GM19239 (cell line): ENCODE data around the gene SCN9A.
"Not testable (repeated sequence)": the region's sequence is repeated elsewhere in the genome, so short reads cannot be mapped to it uniquely, and the experiment has no call there.

Experiments
- DNase-seq: peaks from one replicate; pipeline ENCODE4 v3.0.0; 2011; ENCODE audit warnings: low spot score; ENCODE audit not compliant: insufficient read length
- FAIRE-seq: peaks from 2 replicates; lab custom pipeline; 2011; peaks lifted over from hg19 to GRCh38; lab: Jason Lieb, UNC

SCN9A gene

DNA sequence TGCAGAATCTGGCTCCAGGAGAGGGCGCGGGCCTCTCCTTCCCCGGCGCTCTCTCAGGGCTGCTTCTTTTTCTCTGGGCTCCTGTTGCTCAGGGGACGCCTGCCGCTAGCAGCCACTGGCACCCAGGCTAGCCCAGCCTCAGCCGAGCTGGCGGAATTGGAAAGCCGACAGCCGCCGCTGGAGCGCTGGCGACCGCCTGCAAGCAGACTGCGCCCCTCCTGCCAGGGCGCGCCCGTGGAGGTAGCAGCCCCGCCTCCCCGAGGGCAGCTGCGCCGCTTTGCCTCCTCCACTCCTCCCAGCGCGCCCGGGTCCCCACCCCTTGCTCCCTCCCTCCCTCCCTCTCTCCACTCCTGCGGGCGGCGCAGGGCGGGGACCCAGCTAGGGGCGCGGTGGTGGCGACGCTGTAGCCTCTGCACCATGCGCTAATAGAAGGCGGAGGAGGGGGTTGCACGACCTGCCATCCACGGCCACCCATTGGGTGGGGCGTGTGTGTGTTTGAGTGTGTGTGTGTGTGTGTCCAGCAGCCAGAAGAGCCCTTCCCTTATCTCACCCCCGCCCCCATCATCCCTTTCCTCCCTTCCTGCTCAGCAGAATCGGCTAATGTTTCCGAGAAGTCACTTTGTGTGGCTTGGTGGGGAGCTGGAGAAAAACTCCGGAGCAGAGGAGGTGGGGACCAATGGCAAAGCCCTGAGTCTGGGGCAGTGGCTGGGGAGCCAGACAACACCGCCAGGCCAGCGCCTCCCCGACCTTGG, at the start of gene SCN9A:
TSS of gene SCN9A (minus strand) at position 209 of the 752 bp plus-strand sequence. CDS start 64,188 bp downstream, outside the sequence.
- no peak for FAIRE-seq
- no peak for DNase-seq

DNA sequence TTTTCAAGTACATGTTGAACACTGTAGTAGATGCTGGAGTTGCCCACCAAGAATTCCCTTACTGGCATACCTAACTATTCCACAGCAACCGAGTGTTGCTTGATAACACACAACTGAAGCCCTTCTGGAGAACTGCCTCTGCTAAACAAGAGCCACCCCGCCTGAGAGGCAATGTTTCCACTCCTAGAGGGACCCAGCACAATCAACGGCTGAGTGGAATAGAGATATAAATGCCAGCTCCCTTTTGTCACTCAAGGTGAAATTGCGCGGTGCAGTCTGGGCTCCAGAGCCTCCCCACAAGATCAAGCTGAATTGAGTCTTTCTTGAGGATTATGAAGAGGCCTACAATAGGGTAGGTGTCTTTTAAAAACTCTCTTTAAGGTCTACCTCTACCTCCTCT, 49.1 kb upstream of the SCN9A start:
- FAIRE-seq (no peak), DNase-seq (no peak)

DNA sequence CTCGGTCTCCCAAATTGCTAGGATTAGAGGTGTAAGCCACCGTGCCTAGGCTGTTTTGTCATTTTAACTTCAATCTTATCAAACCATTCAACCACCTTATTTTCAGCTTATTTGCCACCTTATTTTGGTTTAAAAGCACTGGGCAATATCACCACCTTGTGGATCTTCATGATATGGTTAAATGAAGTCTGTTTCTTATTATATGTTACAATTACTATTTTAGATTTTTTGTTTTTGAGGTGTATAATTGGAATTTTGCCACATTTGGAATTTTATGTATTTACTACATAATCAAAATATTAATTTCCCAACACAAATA, 43.8 kb upstream of the SCN9A start:
- FAIRE-seq (no peak), DNase-seq (no peak)

DNA sequence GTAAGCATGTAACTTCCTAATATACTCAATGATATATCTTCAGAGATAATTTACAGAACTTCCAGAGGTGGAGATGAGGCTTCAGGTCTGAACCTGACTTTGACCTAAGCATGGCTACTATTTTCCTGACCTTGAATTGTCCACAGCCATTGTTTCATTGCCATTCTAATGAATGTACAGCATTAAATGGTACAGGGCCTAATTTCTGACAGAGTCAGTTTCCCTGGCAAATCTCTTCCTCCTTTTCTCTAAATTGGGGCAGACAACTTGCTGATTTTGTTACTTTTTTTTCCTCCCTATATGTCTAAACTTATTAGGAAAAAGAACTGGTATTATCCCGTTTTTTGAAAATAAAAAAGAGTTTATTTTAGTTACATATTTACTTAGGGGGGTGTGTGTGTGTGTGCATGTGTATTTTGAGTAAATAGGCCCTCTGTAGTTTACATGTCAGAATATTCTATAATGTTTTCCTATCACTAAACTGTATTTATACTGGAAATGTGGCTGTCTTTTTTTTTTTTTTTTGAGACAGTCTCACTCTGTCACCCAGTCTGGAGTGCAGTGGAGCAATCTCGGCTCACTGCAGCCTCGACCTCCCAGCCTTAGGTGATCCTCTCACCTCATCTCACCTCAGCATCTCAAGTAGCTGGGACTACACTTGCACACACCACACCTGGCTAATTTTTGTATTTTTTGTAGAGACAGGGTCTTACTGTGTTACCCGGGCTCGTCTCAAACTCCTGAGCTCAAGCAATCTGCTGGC, 43.3 kb upstream of the SCN9A start:
- FAIRE-seq = no peak
- DNase-seq = no peak

DNA sequence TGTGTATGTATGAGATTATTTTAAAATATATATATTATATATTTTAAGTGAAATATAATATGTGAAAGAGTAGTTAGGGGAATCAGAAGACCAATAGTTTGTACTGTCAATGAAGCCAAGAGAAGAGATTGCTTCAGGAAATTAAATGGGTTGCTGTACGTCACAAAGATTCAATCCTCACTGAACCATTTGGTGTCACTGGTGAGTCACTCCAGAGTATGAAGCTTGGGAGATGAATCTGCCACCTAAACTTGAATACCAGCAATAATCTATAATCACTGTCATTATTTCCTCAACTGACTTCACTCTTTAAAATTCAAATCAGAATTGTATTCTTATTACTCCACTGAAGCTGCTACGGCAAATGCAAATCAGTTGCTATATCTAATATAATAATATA, 41.9 kb upstream of the SCN9A start:
- no peak for DNase-seq

DNA sequence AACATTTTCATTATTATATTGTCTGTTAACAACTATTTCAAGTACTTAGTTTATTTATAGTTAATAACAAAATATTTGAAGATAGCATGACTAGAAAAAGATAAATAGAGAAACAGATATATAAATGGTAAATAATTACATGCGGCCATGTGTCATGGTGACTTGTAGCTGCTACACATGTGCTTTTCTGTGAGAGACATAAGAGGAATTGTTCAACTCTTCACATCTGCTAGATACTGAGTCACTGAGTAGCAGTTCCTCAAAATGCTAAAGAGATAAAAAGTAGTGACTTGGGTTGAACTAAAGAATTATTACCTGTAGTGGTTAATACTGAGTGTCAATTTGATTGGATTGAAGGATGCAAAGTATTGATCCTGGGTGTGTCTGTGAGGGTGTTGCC, 37.5 kb upstream of the SCN9A start:
- no peak for DNase-seq
- no peak for FAIRE-seq

More for the DNA sequence above, 41.9 kb upstream of the SCN9A start:
- FAIRE-seq = no peak

DNA sequence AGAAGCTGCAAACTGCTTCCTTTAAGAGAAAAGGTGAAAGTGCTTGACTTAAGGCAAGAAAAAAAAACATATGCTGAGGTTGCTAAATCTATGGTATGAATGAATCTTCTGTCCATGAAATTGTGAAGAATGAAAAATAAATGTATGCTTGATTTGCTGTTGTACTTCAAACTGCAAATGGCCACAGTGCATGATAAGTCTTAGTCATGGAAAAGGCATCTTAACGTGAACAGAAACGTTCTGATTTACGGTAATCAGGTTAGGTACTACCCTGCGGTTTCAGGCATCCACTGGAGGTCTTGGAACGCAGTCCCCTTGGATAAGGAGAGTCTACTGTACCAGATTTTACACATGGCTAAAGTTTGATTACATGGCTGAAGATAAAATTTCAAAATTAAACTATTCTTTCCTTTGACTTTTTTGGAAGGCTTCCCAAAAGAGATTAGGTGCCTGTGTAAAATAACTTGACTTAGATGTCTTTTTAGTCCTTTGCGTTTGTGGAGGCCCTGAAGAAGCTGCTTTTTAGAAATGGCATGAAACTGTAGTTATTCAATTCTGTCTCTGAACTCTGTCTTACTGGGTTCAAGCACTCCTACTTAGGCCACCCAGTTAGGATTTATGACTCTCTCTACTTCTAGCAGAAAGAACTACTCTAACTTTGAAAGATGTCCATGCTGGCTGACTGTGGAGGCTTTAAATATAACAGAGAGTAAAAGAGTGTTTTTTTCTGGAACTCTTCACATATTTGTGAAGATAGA, 35.9 kb upstream of the SCN9A start:
- FAIRE-seq (no peak), DNase-seq (no peak)

DNA sequence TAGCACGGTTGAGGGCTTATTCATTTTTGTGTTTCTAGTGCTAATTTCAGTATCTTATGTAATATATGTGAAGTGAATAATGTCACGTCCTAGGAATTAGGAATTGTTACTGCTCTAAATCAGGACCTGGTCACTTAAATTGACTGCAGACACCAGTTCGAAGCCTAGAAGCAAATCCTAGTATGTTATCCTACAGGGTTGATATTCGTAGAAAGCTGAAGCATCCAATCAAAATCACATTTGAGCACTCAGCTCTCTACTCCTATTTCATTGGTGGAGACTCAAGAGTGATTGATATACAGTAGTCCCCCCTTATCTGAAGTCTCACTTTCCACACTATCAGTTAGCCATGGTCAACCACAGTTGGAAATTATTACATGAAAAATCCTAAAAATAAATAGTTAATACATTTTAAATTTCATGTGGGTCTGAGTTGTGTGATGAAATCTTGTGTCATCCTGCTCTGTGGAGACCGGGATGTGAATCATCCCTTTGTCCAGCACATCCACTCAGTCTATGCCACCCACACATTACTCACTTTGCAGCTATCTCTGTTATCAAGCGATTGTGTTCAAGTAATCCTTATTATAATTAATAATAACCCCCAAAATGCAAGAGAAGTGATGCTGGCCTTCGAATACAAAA, 35.2 kb upstream of the SCN9A start:
- FAIRE-seq = no peak
- no peak for DNase-seq

DNA sequence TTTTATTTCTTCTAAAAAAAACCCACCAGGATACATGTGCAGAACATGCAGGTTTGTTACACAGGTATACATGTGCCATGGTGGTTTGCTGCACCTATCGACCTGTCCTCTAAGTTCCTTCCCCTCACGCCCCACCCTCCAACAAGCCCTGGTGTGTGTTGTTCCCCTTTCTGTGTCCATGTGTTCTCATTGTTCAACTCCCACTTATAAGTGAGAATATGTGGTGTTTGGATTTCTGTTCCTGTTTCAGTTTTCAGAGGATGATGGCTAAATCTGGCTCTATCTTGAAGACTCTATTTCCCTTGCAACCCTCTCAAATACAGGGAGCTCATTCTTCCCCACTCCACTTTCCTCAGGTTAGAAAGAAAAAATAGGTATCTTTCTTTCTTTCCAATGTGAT, 32.0 kb upstream of the SCN9A start:
- FAIRE-seq, DNase-seq: not testable (repeated sequence)

DNA sequence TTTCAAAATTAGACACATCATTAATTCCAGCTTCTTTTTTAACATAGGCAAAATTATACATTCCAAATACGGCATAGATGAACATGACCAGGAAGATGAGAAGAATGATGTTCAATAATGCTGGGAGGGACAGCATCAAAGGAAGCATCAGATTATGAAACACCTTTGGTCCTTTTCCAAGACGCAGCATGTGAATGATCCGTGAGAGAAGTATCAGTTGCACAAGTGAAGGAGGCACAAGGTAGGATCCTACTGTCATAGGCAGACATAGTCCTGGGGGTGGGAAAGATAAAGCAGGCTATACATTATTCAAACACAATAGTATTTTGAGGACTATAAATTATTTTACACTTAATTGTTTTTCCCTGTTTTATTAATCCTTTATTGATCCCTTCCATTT, 30.6 kb upstream of the SCN9A start:
- no peak for FAIRE-seq

DNA sequence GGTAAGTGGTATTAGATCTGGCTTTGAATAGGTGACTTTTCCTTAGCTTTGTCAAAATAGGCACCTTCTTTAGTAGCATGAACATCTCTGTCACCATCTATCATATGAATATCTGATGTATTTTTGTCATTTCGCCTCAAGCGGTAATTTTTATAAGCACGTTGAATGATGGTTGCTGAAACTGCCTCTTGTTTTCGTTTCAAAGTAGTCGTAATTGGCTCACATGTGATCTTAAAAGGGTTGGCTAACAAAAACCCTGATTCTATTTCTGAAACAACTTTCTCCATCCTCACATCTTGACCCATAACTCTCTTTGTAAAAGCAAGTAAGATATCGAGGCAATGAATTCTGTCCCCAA, 29.8 kb upstream of the SCN9A start:
- DNase-seq = no peak
- no peak for FAIRE-seq

More for the DNA sequence above, 30.6 kb upstream of the SCN9A start:
- no peak for DNase-seq

DNA sequence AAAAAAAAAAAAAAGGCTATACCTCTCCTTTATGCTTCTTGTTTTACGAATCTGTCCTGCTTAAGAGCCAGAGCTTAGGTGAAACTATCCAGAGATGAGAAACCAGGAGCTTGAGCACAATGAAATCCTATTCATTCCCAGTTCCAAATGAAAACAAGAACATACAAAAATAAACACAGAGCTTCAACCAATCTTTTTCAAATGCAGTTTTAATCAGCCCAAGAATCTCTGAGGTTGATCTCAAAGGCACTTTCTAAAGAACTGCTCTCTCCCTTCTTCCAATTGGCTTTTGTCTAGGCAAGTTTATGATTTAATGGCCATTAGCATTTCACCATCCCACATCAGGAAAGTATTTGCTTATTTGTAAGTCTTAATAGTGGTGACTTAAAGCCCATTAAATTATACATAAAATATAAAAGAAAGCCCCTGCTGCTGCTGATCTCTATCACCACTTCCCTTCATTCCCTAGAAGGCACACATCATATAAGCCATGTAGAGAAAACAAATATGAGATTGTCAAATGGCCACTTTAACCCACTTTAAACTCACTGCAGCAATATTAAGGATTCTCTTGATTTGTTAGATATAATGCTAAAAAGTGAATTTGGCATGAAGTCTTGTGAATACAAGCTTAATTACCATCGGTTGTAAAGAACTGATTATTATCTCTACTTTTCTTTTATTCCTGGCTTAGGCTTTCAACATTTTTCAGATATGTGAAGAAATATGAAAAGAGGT, 29.3 kb upstream of the SCN9A start:
- FAIRE-seq (no peak), DNase-seq (no peak)

DNA sequence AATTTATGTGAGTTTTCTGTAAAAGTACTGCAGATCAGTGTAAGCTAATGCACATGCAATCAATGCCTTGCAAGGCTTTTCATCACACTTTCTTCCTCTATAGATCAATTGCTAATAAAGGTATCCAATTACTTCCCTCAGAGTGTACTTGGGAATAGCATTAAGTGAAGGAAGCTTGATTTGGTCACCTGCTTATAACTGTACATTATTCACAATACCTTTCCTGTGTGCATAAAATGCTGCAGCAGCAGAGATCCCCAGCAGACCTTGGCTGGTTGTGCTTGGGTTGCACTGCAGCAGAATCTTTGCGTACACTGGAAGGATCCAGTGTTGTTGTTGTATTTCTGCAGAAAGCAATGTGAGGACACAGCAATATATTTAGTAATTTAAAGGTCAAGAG, 18.5 kb upstream of the SCN9A start:
- no peak for FAIRE-seq
- DNase-seq = no peak

DNA sequence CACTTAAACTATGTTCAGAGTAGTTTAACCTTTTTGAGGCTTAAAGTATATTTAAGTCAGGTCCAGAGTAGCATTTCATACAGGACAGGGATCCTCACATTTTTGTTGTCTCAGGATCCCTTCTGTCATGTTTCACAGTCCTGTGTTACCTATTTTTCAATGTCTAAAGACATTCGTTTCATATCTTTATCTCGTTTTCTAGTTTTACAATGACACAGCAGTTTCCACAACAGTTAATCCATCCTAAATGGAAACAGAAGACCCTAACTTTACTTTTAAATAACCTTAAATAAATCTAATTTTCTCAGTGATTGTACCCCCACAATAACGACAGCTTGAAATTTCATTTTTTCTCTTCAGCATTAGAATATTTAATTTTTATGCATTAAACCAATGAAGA, 17.3 kb upstream of the SCN9A start:
- DNase-seq (no peak), FAIRE-seq (no peak)

DNA sequence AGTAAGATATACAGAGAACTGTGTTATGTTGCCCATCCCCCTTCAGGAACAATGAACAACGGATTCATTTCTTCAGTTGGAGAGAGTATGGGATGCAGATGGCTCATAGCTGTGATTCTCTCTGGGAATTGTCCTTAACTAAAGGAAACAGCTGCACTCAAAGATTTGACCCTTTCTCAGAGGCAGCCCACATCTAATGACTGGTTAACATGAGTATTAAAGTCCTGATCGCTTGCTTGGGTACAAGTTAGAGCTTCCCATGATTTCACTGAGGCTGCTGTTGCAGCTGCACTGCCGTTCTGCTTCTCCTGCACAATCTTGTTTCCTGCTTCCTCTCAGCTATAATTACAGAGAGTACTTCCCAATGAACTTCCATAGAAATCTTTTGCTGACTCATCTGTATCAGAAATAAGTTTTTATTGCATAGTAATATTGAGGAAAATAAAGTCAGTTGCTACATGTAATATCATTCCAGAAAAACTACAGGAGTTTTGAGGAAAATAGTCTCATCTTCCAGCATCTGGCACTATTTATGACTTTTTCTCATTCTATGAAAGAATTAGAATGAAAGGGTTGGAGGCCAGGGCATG, 12.8 kb upstream of the SCN9A start:
- DNase-seq = no peak
- no peak for FAIRE-seq

DNA sequence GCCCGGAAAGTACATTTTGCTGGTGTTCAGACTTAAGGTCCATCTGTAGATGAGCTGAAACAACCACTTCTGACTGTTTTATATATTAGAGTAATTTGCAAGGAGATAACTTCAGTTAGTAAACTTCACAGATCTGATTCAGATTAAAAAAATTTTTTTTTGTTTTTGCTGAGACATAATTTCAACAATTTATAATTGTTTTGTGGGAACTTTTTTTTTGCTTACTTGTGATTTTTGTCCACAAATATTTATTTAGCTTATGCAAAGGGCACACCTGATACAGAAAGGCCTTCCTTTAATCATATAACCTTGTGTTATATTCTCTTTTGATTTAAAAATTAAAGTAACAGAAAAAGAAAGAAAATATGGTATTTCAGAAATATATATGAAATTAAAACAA, 9.6 kb upstream of the SCN9A start:
- no peak for FAIRE-seq
- DNase-seq = no peak

DNA sequence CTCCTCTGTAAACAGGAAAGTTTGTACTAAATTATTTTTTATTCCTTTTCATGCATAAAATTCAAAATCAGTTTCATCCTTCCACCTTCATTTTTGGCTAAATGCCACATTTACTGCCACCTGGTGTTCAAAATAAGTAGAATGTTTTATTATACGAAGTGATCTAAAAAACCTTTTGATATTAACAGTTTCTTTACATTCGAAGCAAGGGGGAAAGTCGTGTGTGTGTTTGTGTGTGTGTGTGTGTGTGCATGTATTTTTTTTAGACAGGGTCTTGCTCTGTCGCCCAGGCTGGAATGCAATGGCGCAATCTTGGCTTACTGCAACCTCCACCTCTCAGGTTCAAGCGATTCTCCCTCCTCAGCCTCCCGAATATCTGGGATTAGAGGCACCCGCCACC, 9.0 kb upstream of the SCN9A start:
- no peak for DNase-seq
- no peak for FAIRE-seq

DNA sequence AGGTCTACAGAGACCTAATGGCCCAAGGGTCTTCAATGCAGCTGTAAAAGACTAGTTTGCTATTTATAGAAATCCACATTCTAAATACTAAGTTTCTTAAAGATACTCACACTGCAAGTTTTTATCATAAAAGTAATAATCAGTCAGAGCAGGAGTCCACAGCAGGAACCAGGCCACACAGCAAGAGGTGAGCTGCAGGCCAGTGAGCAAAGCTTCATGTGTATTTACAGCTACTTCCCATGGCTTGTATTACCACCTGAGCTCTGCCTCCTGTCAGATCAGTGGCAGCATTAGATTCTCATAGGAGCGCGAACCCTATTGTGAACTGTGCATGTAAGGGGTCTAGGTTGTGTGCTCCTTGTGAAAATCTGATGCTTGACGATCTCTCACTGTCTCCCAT, 6.7 kb upstream of the SCN9A start:
- DNase-seq (no peak), FAIRE-seq (no peak)

DNA sequence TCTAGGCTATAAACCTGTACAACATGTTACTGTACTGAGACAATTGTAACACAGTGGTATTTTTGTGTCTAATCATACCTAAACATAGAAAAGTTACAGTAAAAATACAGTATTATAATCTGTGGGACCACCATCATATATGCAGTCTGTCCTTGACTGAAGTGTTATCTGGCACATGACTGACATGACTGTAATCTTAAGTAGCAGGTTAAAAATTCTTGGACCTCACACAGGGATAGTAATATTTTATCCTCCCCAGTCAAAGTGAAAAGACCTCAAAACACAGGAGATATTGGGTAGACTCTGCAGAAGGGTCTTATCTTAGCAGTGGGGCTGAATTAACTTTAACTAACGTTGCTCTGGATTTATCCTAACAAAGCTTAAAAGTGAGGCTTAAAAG, 4.9 kb upstream of the SCN9A start:
- DNase-seq (no peak), FAIRE-seq (no peak)

DNA sequence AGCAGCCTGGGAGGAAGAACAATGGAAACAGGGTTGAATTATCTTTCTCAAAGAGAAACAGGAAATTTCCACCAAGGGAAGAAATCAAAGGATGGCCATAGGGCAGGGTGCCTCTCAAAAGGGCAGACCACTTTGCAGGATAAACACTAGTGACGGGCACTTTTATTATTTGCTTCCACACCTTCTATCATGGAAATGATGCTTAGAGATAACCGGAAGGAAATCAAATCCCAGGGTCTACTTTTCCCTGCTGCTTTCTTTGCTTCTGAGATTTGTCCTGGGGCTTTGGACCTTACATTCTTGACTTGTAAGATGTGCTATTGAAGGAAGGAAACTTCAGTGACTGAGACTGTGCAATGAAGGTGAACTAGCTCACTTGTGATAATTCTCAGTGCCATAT, 1.1 kb upstream of the SCN9A start:
- DNase-seq (no peak), FAIRE-seq (no peak)
